H1 (cell line): ENCODE results near the gene SURF1. TPM values are rescaled to one million over a fixed set of nuclear protein-coding genes. Genes with fewer than 3 reads are reported as not detected.

Source experiments
- CTCF ChIA-PET: fragments of 300-600 bp; sonication (Branson Sonifier 250); formaldehyde crosslinking; loops from one replicate; lab custom pipeline; 2021; ENCODE audit not compliant: partially characterized antibody; lab: Charles Lee
- POLR2A ChIA-PET: fragments of 300-600 bp; sonication (Branson Sonifier 250); formaldehyde crosslinking; loops from one replicate; lab custom pipeline; 2021; ENCODE audit warnings: inconsistent platforms; ENCODE audit not compliant: partially characterized antibody; lab: Charles Lee
- DNase-seq, 2 experiments: peaks; one replicate each; pipeline versions ENCODE4 v3.0.0 to v3.0.0-alpha.2; 2010 to 2022; ENCODE audit warnings: low spot score in 2 of 2, low read depth in 1 of 2, mixed read lengths in 1 of 2
- FAIRE-seq: peaks from 2 replicates; lab custom pipeline; 2011; peaks lifted over from hg19 to GRCh38; lab: Jason Lieb, UNC
- H2AFZ ChIP-seq: 2 replicates; pipeline ENCODE4 v1.8.1; 2012; ENCODE audit warnings: low read length, inconsistent platforms
- H2AK5ac ChIP-seq: 2 replicates; pipeline ENCODE4 v1.6.1; 2013; ENCODE audit warnings: low read depth, low read length
- H2BK120ac ChIP-seq: replicated peaks from 2 replicates; pipeline ENCODE3; 2013; ENCODE audit warnings: low read depth, low read length, inconsistent platforms
- H2BK12ac ChIP-seq: 2 replicates; pipeline ENCODE4 v1.6.1; 2013; ENCODE audit warnings: low read depth, low read length
- H2BK15ac ChIP-seq: 2 replicates; pipeline ENCODE4 v1.6.1; 2013; ENCODE audit warnings: low read length
- H2BK20ac ChIP-seq: 2 replicates; pipeline ENCODE4 v1.6.1; 2013; ENCODE audit warnings: low read length
- H2BK5ac ChIP-seq: 2 replicates; pipeline ENCODE4 v1.6.1; 2013; ENCODE audit warnings: low read depth, low read length
- H3K14ac ChIP-seq: 2 replicates; pipeline ENCODE4 v1.6.1; 2013; ENCODE audit warnings: inconsistent platforms; ENCODE audit not compliant: insufficient read length
- H3K18ac ChIP-seq: 2 replicates; pipeline ENCODE4 v1.6.1; 2013; ENCODE audit warnings: low read length; ENCODE audit errors: extremely low read depth
- H3K23ac ChIP-seq: 2 replicates; pipeline ENCODE4 v1.6.1; 2013; ENCODE audit warnings: inconsistent platforms; ENCODE audit not compliant: insufficient read length
- H3K23me2 ChIP-seq: 2 replicates; pipeline ENCODE4 v1.6.1; 2013; ENCODE audit warnings: low read depth, low read length
- H3K27ac ChIP-seq: 2 replicates; pipeline ENCODE4 v1.6.1; 2011; ENCODE audit warnings: low read depth, low read length, inconsistent platforms
- H3K27me3 ChIP-seq, 4 experiments: replicated peaks in 1 of 4; 1 replicate in 1 of 4; 2 replicates in 3 of 4; pipeline versions ENCODE4 v1.6.1 to v1.8.1; 2011 to 2013; ENCODE audit warnings: low read length in 3 of 4, mild to moderate bottlenecking in 3 of 4, inconsistent platforms in 2 of 4, mixed read lengths in 2 of 4, moderate library complexity in 1 of 4; ENCODE audit not compliant: control insufficient read depth in 3 of 4, insufficient read depth in 3 of 4; ENCODE audit errors: extremely low read depth in 1 of 4
- H3K36me3 ChIP-seq, 4 experiments: 2 replicates each; pipeline versions ENCODE4 v1.6.1 to v1.8.1; 2011 to 2013; ENCODE audit warnings: mild to moderate bottlenecking in 4 of 4, low read length in 3 of 4, moderate library complexity in 2 of 4, control low read depth in 1 of 4, inconsistent platforms in 1 of 4; ENCODE audit not compliant: insufficient read depth in 4 of 4, control insufficient read depth in 2 of 4
- H3K4ac ChIP-seq: replicated peaks from 2 replicates; pipeline ENCODE3; 2013; ENCODE audit warnings: low read length, low read depth, mixed read lengths, inconsistent platforms; ENCODE audit not compliant: insufficient read length
- H3K4me1 ChIP-seq, 4 experiments: replicated peaks in 1 of 4; 1 replicate in 1 of 4; 2 replicates in 3 of 4; pipeline versions ENCODE4 v1.6.1 to v1.8.1; 2011 to 2013; ENCODE audit warnings: low read length in 3 of 4, inconsistent platforms in 2 of 4, mixed read lengths in 1 of 4; ENCODE audit not compliant: insufficient read depth in 4 of 4, control insufficient read depth in 3 of 4
- H3K4me2 ChIP-seq, 2 experiments: 2 replicates each; pipeline versions ENCODE4 v1.6.1 to v1.8.1; 2011 to 2013; ENCODE audit warnings: low read depth in 2 of 2, low read length in 2 of 2, control low read depth in 1 of 2, inconsistent platforms in 1 of 2, mild to moderate bottlenecking in 1 of 2; ENCODE audit not compliant: insufficient read depth in 1 of 2
- H3K4me3 ChIP-seq, 4 experiments: fragments of 200-600, 300-600 bp in 1 of 4; sonication (generic), shearing (Covaris generic), sonication (Bioruptor Twin) in 1 of 4; 2 replicates each; pipeline versions ENCODE4 v1.5.1 to v1.8.1; 2011 to 2016; ENCODE audit warnings: low read length in 4 of 4, low read depth in 3 of 4, control low read depth in 2 of 4, inconsistent platforms in 2 of 4, mild to moderate bottlenecking in 2 of 4, mixed read lengths in 1 of 4, moderate library complexity in 1 of 4; ENCODE audit not compliant: insufficient read depth in 2 of 4; ENCODE audit errors: extremely low read depth in 1 of 4
- H3K56ac ChIP-seq: replicated peaks from 2 replicates; pipeline ENCODE3; 2013; ENCODE audit warnings: low read depth, mild to moderate bottlenecking, mixed read lengths, low read length, inconsistent platforms; ENCODE audit not compliant: insufficient read length
- H3K79me1 ChIP-seq: 2 replicates; pipeline ENCODE4 v1.6.1; 2013; ENCODE audit warnings: low read depth, low read length, control low read depth
- H3K79me2 ChIP-seq, 2 experiments: 2 replicates each; pipeline versions ENCODE4 v1.6.1 to v1.8.1; 2012 to 2013; ENCODE audit warnings: low read length in 2 of 2, mild to moderate bottlenecking in 2 of 2, inconsistent platforms in 1 of 2; ENCODE audit not compliant: insufficient read depth in 2 of 2, control insufficient read depth in 1 of 2
- H3K9ac ChIP-seq, 4 experiments: replicated peaks in 1 of 4; 1 replicate in 1 of 4; 2 replicates in 3 of 4; pipeline versions ENCODE4 v1.6.1 to v1.8.1; 2011 to 2013; ENCODE audit warnings: low read depth in 3 of 4, low read length in 3 of 4, control low read depth in 2 of 4, mild to moderate bottlenecking in 2 of 4, moderate library complexity in 2 of 4, inconsistent platforms in 1 of 4; ENCODE audit errors: extremely low read depth in 1 of 4
- H3K9me3 ChIP-seq, 2 experiments: 2 replicates each; pipeline versions ENCODE4 v1.6.1 to v1.8.1; 2012 to 2013; ENCODE audit warnings: mild to moderate bottlenecking in 2 of 2, moderate library complexity in 2 of 2, control low read depth in 1 of 2, inconsistent platforms in 1 of 2, low read depth in 1 of 2, low read length in 1 of 2, mixed read lengths in 1 of 2; ENCODE audit not compliant: insufficient read depth in 2 of 2
- H4K20me1 ChIP-seq, 2 experiments: replicated peaks in 1 of 2; 2 replicates each; pipeline versions ENCODE3 to v1.8.1; 2011 to 2013; ENCODE audit warnings: inconsistent platforms in 2 of 2, low read length in 2 of 2, mild to moderate bottlenecking in 1 of 2; ENCODE audit not compliant: insufficient read depth in 2 of 2, control insufficient read depth in 1 of 2
- H4K5ac ChIP-seq: 2 replicates; pipeline ENCODE4 v1.6.1; 2013; ENCODE audit warnings: low read length, low read depth, mixed read lengths, inconsistent platforms; ENCODE audit not compliant: insufficient read length
- H4K8ac ChIP-seq: 2 replicates; pipeline ENCODE4 v1.8.0; 2013; ENCODE audit warnings: mild to moderate bottlenecking, moderate library complexity, low read length, inconsistent platforms; ENCODE audit not compliant: insufficient read depth; ENCODE audit errors: extremely low read depth
- H4K91ac ChIP-seq: replicated peaks from 2 replicates; pipeline ENCODE3; 2013; ENCODE audit warnings: low read length, mixed read lengths, inconsistent platforms; ENCODE audit not compliant: insufficient read length
- SP2 ChIP-seq: IDR thresholded peaks from 2 replicates; pipeline ENCODE4 v1.6.1; 2012; ENCODE audit warnings: mild to moderate bottlenecking, low read length, inconsistent platforms
- TEAD4 ChIP-seq: IDR thresholded peaks from 2 replicates; pipeline ENCODE4 v1.6.1; 2012; ENCODE audit warnings: low read depth, low read length, inconsistent platforms, mixed read lengths
- WGBS, 2 experiments: shearing (Covaris generic) in 1 of 2; methylation state at CpG; one replicate each; pipeline versions ENCODE4 v1.1.6 to v1.1.7; 2013 to 2015; ENCODE audit warnings: low lambda C conversion rate in 2 of 2, mixed read lengths in 2 of 2, inconsistent platforms in 1 of 2, low coverage in 1 of 2, missing lambda C conversion rate in 1 of 2; ENCODE audit not compliant: insufficient replicate concordance in 2 of 2, insufficient coverage in 1 of 2, insufficient read length in 1 of 2; ENCODE audit errors: extremely low coverage in 1 of 2, missing lambda C conversion rate in 1 of 2; 5-methylcytosine and 5-hydroxymethylcytosine counted together
- polyA plus RNA-seq, 7 experiments: library from polyadenylated mRNA; depleted of rRNA in 3 of 7; stranded (reverse) in 5 of 7; unstranded in 2 of 7; fragments of >200 nt in 5 of 7; fragments of 200-250 nt in 2 of 7; gene quantifications; 1 replicate in 5 of 7; 2 replicates in 1 of 7; 4 replicates in 1 of 7; pipeline versions ENCODE4 v1.2.1 to v1.2.3, GENCODE V29; 2011 to 2013; ENCODE audit warnings: missing spikeins in 2 of 7, mixed read lengths in 2 of 7
- total RNA-seq: library from RNA; stranded (reverse); fragmentation: NEBNext Ultra II Directional; extraction: Animal tissue kit (Norgen Biotek cat#: 25700); gene quantifications from 2 replicates; pipeline ENCODE4 v1.2.1, GENCODE V29; 2021

The SURF1 gene
- total and polyA plus RNA-seq, 2 of the 8 experiments (the other 6 are each of a cell fraction or from before 2014, with no cell fraction given), result 43.1 to 44.7 TPM

DNA sequence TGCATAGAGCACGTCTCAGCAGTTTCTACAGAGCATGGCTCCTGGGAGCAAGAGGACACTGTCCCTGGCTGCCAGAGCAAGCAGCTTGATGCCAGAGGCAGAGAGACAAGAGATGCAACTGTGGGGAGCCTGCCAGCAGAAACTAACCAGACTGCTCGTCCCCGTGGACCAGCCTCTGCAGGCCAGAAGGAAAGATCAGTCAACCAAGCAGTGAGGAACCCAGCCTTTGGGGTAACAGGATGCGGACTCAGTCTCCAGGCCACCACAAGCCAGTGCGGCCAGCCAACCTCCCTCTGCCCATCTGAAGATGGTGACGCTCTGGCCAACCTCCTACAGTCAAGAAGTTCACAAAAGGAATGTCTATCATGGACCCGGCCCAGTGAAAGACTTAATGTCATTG is 15.9 kb upstream of the SURF1 start:
- Histone ChIP-seq H3K18ac (no peak overlapping the region), H3K79me2 (peaks cover 23 to 82% of the 10 kb centered on the region in 2 experiments), H2BK20ac (no peak overlapping the region), H4K20me1 (peaks cover 33 to 63% of the 10 kb centered on the region in 2 experiments), H3K27me3 (peaks cover 0 to 5% (median 4%) of the 10 kb centered on the region in 4 experiments; a peak in 5 of 7 replicates), H3K9ac (no peak overlapping the region), H2BK15ac (no peak overlapping the region), H3K56ac (no peak overlapping the region), H2BK12ac (no peak overlapping the region), H4K5ac (no peak overlapping the region), H2BK120ac (no peak overlapping the region), H3K79me1 (peaks cover 30% of the 10 kb centered on the region), H4K8ac (no peak overlapping the region), H3K27ac (no peak overlapping the region), H2BK5ac (peak overlapping the region; percentile 52; the same call in 1 of the 2 replicates), H2AK5ac (no peak overlapping the region), H3K14ac (no peak overlapping the region), H3K4ac (no peak overlapping the region), H3K36me3 (peaks cover 0 to 13% (median 8%) of the 10 kb centered on the region in 4 experiments; a peak in 5 of 8 replicates), H3K4me1 (peaks cover 0 to 5% (median 0%) of the 10 kb centered on the region in 4 experiments; a peak in 1 of 7 replicates), H3K4me2 (no peak overlapping the region), H3K23ac (no peak overlapping the region), H3K4me3 (no peak overlapping the region), H3K23me2 (peaks cover 8% of the 10 kb centered on the region; the same call in 1 of the 2 replicates), H3K9me3 (no peaks in the 10 kb centered on the region; a peak in 1 of 4 replicates), H2AFZ (no peak overlapping the region), H4K91ac (no peak overlapping the region)
- 83% methylated on average over 7 of the region's 7 CpGs; no CpG with 5 or more reads in 1 of the 2 experiments for WGBS, 2 experiments
- ChIA-PET POLR2A (interaction anchor here (1.3 to 19.9 kb wide), 3 partner anchors 9 to 29 kb away, joined by 5 to 461 read pairs (median 15); partner anchors contain the start of genes MED22, RPL7A, SURF1 and SURF2), CTCF (interaction anchor here (0.7 to 10.1 kb wide), 14 partner anchors 9 to 114 kb away, joined by 3 to 90 read pairs (median 3); partner anchors contain the start of genes SURF1 and SURF2)
- DNase-seq (no peak), FAIRE-seq (no peak)
- TF ChIP-seq TEAD4, result no peak
- TF ChIP-seq SP2, result no peak
